ENCODE measurements around the gene COL4A2.

Gene COL4A2

GRCh38 chr13:110420626-110421025, 113.5 kb downstream of the COL4A2 start:
- no peak overlapping the region for H3K4me3 ChIP-seq
- TF ChIP-seq CTCF (IDR thresholded peaks at IDR 0.05), result no peak
- DNase-seq (ENCODE audit: low spot score), result peak; percentile 45
- H3K27ac ChIP-seq, result peak overlapping the region; percentile 36 to 49

GRCh38 chr13:110421061-110421460, 114.0 kb downstream of the COL4A2 start:
- no peak for TF ChIP-seq CTCF (IDR thresholded peaks at IDR 0.05)
- no peak for DNase-seq (ENCODE audit: low spot score)
- Histone ChIP-seq H3K4me3 (no peak overlapping the region), H3K27ac (peak overlapping the region; percentile 36 to 49)

GRCh38 chr13:110421696-110422385, 114.8 kb downstream of the COL4A2 start:
- DNase-seq (ENCODE audit: low spot score), result no peak
- Histone ChIP-seq H3K4me3 (no peak overlapping the region), H3K27ac (peak overlapping the region; percentile 36 to 49)
- no peak for TF ChIP-seq CTCF (IDR thresholded peaks at IDR 0.05)

GRCh38 chr13:110422913-110423688, 116.0 kb downstream of the COL4A2 start:
- Histone ChIP-seq H3K4me3 (no peak overlapping the region), H3K27ac (peak overlapping the region; percentile 40 to 49)
- DNase-seq (ENCODE audit: low spot score), result peak; percentile 40
- no peak for TF ChIP-seq CTCF (IDR thresholded peaks at IDR 0.05)

GRCh38 chr13:110423689-110424302, 116.7 kb downstream of the COL4A2 start:
- Histone ChIP-seq H3K4me3 (no peak overlapping the region), H3K27ac (peak overlapping the region; percentile 15 to 40)
- TF ChIP-seq CTCF (IDR thresholded peaks at IDR 0.05), result no peak
- DNase-seq (ENCODE audit: low spot score), result peak; percentile 54

- TF ChIP-seq CTCF (IDR thresholded peaks at IDR 0.05), result no peak
- H3K27ac ChIP-seq, result peak overlapping the region; percentile 38 to 62
- DNase-seq (ENCODE audit: low spot score), result peak; percentile 50
- H3K4me3 ChIP-seq, result no peak overlapping the region
These were observed 117.7 kb downstream of the COL4A2 start for GRCh38 chr13:110424569-110425443.

Measured in coronary artery (tissue), 2 donors.